ENCODE measurements around the gene TRPM6.
"Not testable (repeated sequence)": the region's sequence is repeated elsewhere in the genome, so short reads cannot be mapped to it uniquely, and the experiment has no call there.

Gene TRPM6, protein sequence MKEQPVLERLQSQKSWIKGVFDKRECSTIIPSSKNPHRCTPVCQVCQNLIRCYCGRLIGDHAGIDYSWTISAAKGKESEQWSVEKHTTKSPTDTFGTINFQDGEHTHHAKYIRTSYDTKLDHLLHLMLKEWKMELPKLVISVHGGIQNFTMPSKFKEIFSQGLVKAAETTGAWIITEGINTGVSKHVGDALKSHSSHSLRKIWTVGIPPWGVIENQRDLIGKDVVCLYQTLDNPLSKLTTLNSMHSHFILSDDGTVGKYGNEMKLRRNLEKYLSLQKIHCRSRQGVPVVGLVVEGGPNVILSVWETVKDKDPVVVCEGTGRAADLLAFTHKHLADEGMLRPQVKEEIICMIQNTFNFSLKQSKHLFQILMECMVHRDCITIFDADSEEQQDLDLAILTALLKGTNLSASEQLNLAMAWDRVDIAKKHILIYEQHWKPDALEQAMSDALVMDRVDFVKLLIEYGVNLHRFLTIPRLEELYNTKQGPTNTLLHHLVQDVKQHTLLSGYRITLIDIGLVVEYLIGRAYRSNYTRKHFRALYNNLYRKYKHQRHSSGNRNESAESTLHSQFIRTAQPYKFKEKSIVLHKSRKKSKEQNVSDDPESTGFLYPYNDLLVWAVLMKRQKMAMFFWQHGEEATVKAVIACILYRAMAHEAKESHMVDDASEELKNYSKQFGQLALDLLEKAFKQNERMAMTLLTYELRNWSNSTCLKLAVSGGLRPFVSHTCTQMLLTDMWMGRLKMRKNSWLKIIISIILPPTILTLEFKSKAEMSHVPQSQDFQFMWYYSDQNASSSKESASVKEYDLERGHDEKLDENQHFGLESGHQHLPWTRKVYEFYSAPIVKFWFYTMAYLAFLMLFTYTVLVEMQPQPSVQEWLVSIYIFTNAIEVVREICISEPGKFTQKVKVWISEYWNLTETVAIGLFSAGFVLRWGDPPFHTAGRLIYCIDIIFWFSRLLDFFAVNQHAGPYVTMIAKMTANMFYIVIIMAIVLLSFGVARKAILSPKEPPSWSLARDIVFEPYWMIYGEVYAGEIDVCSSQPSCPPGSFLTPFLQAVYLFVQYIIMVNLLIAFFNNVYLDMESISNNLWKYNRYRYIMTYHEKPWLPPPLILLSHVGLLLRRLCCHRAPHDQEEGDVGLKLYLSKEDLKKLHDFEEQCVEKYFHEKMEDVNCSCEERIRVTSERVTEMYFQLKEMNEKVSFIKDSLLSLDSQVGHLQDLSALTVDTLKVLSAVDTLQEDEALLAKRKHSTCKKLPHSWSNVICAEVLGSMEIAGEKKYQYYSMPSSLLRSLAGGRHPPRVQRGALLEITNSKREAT (N-terminal part only)

DNA sequence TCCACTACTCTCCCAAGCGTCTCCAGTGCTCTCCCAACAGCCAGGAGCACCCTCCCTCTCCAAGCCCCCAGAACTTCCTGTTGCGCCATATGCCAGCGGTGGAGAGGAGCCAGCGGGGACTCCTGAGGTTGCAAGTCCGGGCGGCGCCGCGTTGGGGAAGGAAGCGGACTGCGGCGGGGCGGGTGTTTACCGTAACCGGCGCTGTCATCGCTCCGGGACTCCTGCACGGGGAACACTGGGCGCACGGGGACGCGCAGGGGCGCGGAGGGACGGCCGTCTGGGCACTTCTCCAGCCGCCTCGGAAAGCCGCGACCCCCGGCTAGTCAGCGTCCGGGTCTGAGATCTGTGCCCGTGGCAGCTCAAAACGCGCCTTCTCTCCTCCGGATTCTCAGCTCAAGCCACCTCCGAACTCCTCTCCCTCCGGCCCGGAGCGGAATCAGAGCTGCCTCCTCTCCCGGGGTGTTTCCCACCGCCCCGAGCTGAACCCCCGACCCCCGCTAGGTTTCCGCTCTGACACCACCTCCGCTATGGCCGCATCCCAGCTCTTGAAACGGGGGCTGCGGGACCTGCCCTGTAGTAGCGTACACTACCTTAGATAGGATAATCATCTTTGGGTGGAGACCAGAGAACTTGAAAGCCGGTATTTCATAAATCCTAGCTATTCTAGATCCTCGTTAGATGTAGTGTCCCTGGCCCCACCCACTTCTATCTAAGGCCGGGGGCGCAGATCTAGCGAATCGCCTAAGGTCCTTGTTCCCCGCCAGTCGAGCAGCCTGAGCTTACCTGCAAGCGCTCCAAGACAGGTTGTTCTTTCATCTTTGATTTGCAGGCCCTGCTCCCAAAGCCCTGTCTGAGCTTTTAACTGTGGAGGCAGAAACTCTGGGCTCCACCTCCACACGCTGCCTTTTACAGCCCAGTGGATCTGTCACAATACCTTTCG, at the start of gene TRPM6:
Gene TRPM6, minus strand, starts transcription at position 881 of the 940 bp plus-strand sequence. Its CDS starts 65 bp downstream, at position 816.
- DNase-seq (ENCODE audit: low read depth in 2 of 2), result peak in 1 of 2 experiments; percentile 28

DNA sequence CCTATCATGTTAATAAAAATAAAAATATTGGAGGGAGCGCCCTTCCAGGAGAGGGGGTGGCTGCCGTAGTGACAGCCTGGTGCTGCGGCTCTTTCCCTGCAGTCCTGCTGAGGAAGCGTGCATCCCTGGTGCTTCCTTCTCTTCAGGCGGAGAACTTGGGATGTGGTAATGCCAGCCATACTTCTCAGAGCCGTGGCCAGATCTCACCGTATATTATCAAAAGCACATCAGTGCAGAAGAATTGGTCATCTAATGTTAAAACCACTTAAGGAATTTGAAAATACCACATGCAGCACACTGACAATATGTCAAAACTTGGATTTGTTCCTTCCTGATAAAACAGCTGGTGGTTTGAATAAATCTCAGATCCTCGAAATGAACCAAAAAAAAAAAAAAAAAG, 47.3 kb upstream of the TRPM6 start:
- no peak for DNase-seq (ENCODE audit: low read depth in 2 of 2)

DNA sequence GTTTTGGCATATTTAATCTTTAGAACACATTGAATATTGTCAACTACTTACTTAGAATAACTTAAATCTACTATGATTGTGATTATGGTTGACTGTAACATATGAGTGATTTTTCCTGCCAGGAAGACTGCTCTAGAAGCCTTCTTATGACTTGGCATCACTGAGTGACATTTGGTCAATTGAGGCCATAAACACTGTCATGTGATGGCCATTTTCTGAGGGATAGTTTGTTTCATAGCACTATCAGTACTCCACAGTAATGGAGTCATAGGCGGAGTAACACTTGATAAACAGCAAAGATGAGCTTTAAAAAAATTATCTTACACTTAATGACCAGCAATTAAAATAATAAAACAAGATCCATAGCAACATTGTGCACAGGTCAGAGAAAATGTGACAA, 34.0 kb upstream of the TRPM6 start:
- DNase-seq (ENCODE audit: low read depth in 2 of 2), result no peak

DNA sequence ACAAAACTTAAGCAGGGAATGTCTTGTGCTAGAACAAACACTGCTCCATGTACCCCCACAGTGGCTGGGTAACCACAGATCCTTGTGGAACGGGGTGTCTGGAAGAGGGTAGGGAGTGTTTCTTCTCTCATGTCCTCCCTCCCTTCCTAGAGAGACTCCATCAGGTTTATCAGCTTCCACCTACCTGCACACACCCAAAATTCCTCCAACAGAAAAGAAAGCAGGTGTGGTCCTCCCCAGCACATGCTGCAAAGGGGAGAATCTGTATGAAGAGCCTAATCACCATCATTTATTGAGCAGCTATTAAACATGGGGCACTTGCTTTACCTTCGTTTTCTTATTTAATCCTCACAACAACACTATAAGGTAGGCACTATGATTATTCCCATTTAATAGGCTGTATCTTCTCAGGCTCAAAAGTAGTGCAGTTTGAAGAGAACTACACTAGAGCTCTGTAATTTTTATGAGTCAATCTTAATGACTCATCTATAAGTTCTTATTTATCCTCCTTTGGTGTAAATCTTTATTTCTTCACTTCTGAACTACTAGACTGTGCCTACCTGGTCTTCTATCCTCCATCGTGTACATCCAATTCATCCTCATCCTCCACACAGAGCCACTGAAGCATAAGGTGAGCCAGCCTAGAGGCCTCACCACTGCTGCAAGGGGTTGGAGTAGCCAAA, 33.4 kb upstream of the TRPM6 start:
- no peak for DNase-seq (ENCODE audit: low read depth in 2 of 2)

DNA sequence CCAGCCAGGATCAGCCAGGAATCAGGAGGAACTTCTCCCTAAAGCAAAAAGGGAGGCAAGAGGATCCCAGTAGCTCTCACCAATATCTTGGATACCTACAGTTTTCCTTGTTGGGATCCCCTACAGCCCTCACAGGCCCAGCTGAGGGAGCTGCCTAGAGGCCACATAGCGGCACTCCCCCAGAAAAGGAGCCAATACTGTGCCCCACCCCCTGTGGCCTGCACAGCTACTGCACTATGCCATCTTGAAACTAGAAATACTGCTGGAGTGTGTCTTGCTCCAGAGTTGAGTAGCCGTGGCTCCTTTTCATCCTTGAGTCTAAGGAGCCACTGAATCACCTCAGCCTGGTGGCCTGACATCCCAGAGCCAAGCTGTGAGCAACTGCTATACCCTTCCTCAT, 22.3 kb upstream of the TRPM6 start:
- no peak for DNase-seq (ENCODE audit: low read depth in 2 of 2)

DNA sequence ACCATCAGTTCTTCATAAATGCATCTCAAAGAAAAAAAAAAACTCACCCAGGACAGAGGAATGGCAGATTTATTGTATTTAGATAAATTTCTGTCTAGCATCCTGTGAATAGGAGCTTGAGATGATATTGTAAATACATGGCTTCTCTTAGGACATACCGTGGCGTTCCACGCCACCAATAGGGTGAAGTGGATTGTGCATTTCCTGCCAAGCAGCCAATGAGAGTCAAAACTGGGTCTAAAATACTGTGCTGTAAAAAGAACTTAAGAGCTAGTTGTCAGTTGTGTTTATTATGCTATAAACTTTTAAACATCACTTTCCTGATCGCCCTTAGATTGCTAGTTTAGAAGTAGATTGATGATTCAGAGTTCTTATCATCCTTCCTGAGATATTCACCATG, 20.9 kb upstream of the TRPM6 start:
- no peak for DNase-seq (ENCODE audit: low read depth in 2 of 2)

DNA sequence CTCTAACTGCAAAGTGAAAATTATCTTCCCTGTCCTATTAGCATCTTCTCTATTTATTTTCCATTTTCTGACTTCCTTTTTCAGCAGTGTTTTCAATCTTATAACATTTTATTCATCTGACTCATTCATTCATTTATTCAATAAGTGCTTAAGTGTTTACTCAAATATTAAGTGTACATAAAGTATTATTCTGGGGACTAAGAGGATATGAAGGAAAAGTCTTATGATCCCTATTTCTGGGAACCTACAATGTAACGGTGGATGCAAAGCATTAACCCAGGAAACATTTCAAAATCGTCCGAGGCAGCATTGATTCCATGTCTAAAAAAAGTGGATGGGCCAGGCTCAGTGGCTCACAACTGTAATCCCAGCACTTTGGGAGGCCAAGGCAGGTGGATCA, 19.4 kb upstream of the TRPM6 start:
- no peak for DNase-seq (ENCODE audit: low read depth in 2 of 2)

DNA sequence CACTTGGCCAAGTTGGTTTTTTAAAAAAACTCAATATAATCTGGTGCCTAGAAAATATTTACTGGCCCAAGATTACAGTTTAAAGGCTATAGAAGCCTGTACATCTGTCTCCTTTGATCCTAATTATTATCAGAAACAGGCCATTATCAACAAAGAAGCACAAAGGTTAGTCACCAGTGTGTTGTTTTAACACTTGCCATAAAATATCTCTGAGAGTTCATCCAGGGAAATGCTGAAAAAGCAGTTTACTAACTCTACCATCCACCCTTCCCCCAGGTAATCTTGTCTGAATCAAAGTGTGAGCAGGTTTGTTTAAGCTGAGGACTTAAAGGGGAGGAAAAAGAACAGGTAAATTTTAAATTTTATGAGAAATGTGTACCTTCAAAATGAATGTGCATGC, 13.3 kb upstream of the TRPM6 start:
- DNase-seq (ENCODE audit: low read depth in 2 of 2), result no peak

DNA sequence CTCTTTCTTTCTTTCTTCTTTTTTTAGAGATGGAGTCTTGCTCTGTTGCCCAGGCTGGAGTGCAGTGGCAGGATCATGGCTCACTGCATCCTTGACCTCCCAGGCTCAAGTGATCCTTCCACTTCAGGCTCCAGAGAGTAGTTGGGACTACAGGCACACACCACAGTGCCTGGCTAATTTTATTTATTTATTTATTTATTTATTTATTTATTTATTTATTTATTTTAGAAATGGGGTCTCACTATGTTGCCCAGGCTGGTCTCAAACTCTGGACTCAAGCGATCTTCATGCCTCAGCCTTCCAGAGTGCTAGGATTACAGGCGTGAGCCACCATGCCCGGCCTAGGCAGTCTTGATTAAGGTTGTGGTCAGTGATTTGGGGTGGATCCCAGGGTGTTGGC, 728 bp upstream of the TRPM6 start:
- not testable (repeated sequence) for DNase-seq (ENCODE audit: low read depth in 2 of 2)

DNA sequence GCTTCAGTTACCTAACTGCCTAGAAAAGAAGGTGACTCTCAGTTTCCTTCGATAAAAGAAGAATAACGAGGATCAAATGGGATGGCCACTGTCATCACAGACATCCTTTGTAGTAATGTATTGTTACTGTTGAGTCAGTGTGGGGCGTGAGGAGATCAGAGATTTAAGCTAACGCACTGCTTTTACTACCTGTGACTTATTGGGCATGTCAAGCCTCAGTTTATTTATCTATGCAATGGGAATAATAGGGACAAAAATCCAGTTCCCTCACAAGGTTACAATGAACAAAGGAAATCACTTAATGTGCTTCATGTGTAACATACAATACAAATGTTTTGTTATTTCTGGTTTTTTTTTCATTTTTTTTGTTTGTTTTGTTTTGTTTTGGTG, 255 bp upstream of the TRPM6 start:
- DNase-seq (ENCODE audit: low read depth in 2 of 2), result no peak

DNA sequence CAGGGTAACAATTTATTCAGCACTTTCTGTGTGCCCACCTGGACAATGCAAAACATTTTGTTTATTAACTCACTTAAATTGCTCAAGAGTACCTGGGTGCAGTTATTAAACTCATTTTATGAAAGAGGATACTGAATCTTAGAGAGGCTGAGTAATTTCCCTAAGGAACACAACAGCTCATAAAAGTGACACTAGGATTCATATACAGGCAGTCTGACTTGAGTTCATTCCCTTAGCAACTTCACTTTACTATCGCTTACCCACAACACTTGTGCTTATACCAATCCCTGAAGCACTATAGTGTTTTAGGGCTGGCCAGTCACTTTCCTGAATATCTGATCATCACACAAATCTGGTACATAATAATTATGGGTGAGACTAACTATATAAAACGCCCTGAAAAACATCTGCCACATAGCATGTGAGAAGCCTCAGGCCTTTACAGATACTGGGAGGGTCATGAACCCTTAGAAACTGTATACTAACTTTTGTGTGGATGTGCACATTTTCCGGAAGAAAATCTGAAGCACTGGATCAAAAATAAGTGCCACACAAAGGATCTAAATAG, 11.3 kb downstream of the TRPM6 start:
- no peak for DNase-seq (ENCODE audit: low read depth in 2 of 2)

DNA sequence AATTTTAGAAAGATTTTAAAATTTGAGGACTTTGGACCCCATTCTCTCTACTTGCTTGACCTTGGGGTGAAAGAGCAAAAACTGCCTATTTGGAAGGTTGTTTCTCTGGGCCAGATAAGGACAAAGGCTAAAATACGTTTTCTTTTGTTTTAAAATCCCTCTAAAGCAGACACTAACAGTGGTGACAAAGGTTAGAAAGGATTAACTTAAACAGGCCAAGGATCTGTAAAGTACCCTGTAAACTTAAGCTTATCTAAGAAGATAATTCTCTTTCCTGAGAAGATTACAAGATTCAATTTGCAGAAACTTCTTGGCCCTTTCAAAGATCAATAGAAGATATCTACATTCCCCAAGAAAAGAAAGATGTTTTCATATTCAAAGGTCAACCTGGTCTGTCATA, 12.1 kb downstream of the TRPM6 start:
- DNase-seq (ENCODE audit: low read depth in 2 of 2), result no peak

DNA sequence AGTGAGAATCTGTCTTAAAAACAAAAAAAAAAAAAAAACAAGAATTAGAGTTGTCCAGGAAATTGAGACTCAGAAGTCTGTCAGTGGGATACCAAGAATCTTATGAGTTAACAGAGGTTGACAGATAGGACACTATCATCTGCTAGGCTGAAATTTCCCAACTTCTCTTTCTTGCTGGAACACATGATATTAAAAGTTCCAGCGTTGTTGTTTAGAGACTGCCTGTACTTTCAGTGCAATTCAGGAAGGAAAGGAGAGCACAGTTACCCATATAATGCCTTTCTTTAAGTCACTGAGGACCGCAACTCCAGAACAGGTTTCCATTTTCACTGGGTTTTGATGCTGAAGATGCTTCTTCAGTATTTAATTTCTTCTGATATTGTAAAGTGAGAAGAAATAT, 13.5 kb downstream of the TRPM6 start:
- DNase-seq (ENCODE audit: low read depth in 2 of 2), result no peak

DNA sequence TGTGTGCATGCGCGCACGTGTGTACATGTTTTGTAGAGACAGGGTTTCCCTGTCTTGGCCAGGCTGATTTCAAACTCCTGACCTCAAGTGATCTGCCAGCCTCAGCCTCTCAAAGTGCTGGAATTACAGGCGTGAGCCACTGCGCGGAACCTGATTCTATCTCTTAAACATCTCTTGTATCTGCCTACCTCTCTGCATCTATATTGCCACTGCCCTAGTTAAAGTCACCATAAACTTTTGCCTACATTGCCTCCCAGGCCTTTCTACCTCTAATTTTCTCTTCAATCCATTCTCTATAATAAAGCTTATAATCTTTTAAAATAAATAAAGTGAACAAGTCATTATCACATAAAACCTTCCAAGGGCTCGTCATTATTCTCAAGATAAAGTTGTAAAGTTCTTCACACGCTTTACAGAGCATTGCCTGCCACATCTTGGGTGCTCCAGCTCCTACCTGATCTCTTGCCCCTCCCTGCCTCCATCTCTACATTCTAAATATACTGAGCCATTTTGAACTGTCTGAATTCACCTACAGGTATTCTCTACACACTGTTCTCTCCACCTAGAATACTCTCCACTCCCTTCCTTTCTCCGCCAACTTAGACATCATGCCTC, 15.0 kb downstream of the TRPM6 start:
- no peak for DNase-seq (ENCODE audit: low read depth in 2 of 2)

DNA sequence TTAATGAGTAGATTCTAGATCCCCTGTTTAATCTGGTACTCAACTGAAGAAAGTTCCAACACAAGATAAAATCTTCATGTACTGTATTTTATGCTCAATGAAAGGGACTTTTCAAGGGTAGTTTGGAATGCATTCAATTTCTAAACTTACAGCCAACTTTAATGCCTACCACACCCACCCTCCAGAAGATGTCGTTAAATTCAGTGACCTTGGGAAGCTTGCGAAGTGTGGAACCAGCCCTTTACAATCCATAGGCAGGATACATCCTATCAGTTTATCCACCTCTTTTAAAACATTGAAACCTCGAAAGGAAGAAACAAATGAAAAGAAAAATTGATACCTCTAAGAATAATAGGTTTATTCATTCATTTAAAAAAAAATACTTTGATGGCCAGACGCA, 20.2 kb downstream of the TRPM6 start:
- no peak for DNase-seq (ENCODE audit: low read depth in 2 of 2)

DNA sequence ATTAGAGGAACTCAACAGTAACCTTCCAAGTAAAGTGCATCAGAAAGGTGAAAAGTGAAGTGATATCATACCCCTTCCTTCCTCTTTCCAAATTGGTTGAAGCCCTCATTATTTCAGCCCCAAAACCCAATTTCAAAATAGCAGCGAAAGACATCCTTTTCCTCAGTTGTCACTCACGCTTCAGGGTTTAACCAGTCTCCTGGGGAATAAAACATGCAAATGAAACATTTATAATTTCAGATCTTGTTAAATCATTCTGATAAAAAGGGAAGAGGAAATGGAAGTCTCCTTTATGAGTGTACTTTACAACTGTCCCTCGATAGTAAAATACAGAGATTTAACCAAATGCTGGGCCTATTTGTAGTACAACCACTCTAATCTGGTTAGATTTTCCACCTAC, 22.5 kb downstream of the TRPM6 start:
- DNase-seq (ENCODE audit: low read depth in 2 of 2), result no peak

DNA sequence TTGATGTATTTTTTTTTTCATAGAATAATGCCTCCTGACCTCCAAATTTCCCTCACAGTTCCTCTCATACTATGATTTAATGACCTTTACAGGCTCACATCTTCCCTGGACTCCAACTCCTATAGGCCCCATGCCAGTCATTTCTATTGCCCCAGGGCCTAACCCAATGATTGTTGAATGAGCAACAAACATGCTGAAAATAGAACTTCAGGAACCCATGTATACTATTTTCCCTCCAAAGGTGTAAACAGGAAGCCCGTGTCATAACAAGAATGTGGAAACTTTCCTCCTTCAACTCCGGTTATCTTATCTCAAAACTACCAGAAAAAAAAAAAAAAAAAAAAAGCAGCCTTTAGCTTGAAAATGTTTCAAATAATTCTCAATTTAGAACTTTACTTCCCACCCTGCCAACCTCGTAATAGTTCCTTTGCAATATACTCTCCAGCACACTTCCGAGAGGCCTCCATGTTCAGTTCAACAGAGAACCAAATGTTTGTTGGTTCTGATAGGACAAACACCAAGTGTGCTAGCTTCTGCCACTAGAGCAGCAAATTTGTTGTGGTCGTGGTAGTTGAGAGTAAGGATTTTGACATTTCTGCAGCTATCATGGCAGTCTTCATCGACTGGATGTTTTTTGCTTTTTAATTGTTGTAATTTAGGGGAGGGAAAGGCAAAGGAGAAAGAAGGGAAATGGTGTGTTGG, 25.8 kb downstream of the TRPM6 start:
- no peak for DNase-seq (ENCODE audit: low read depth in 2 of 2)

DNA sequence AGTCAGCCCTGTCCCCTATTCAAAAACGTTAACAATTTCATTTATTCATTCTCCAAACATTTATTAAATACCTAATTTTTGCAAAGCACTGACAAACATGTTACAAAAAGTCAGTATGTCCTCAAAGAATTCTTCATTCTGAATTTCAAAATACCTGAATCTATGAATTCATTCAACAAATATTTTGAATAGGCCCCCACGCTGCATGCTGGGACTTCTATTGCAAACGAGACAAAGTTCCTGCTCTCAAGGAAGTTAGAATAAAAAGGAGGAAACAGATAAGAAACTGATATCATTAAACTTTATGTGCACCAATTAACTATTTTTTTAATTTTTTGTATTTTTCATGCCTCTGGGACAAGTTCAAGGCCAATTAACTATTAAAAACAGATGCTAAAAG, 26.6 kb downstream of the TRPM6 start:
- no peak for DNase-seq (ENCODE audit: low read depth in 2 of 2)

DNA sequence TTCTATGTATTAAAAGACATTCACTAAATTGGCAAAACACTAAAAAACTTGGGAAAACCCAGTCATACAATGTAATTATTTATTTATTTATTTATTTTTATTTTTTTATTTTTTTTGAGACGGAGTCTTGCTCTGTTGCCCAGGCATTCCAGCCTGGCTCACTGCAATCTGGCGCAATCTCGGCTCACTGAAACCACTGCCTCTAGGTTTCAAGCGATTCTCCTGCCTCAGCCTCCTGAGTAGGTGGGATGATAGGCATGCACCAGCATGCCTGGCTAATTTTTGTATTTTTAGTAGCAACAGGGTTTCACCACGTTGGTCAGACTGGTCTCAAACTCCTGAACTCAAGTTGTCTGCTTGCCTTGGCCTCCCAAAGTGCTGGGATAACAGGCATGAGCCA, 27.5 kb downstream of the TRPM6 start:
- DNase-seq (ENCODE audit: low read depth in 2 of 2), result not testable (repeated sequence)

Data from stimulated activated CD4-positive, alpha-beta T cell treated with anti-CD3 and anti-CD28 coated beads, Interleukin-12 subunit alpha, Interleukin-12 subunit beta, amount 100 ng/mL, for 24 hours (primary cell).